Esophagus squamous epithelium (tissue), 5 donors: ENCODE results near the gene PTPRM. TPM values are rescaled to one million over a fixed set of nuclear protein-coding genes. Genes with fewer than 3 reads are reported as not detected.

Experiments used
- DNase-seq: peaks from one replicate; lab custom pipeline; 2025; lab: John Stamatoyannopoulos, UW
- H3K27ac ChIP-seq, 4 donors: fragments of 200-600 bp; sonication (generic); one replicate each; pipeline ENCODE4 v1.5.1; 2016 to 2019; ENCODE audit warnings: mild to moderate bottlenecking in 1 of 4
- H3K27me3 ChIP-seq, 4 donors: fragments of 200-600 bp; sonication (generic); 1 replicate in 3 of 4; 2 replicates in 1 of 4; pipeline versions ENCODE4 v1.5.1 to v1.6.0; 2017 to 2021; ENCODE audit warnings: antibody characterized with exemption in 1 of 4
- H3K36me3 ChIP-seq, 3 donors: fragments of 200-600 bp; sonication (generic); one replicate each; pipeline ENCODE4 v1.5.1; 2016 to 2019
- H3K4me1 ChIP-seq, 3 donors: fragments of 200-600 bp; sonication (generic); one replicate each; pipeline ENCODE4 v1.5.1; 2017 to 2019
- H3K4me3 ChIP-seq, 4 donors: fragments of 200-600 bp; sonication (generic); 1 replicate in 3 of 4; 2 replicates in 1 of 4; pipeline ENCODE4 v1.5.1; 2016 to 2019; ENCODE audit warnings: mild to moderate bottlenecking in 2 of 4, moderate library complexity in 1 of 4
- H3K9me3 ChIP-seq, 3 donors: fragments of 200-600 bp; sonication (generic); one replicate each; pipeline ENCODE4 v1.5.1; 2016 to 2019
- POLR2A ChIP-seq, 4 donors: fragments of 450-650 bp; IDR thresholded peaks; one replicate each; pipeline ENCODE4 v1.6.1; 2017; ENCODE audit warnings: antibody characterized with exemption in 4 of 4, mild to moderate bottlenecking in 4 of 4, moderate library complexity in 3 of 4
- WGBS, 2 donors: methylation state at CpG; one replicate each; pipeline ENCODE4 v1.1.5; 2018; 5-methylcytosine and 5-hydroxymethylcytosine counted together
- intact Hi-C: fragments of 100-400 bp; cut with DNase I; formaldehyde crosslinking; loops from one replicate; pipeline ENCODE4 v1.15.0; 2022
- total RNA-seq, 4 donors: library from RNA; depleted of rRNA; stranded (reverse); fragments of >200 nt; gene quantifications; one replicate each; pipeline ENCODE4 v1.1.0, GENCODE V29; 2016
- TF ChIP-seq, protein P1 (sequence below), 6 experiments: fragments of 450-650 bp in 4 of 6; fragments of 200-600 bp in 2 of 6; sonication (generic) in 2 of 6; IDR thresholded peaks; one replicate each; pipeline ENCODE4 v1.5.1; 2016 to 2019; ENCODE audit warnings: antibody characterized with exemption in 6 of 6, mild to moderate bottlenecking in 4 of 6, moderate library complexity in 4 of 6
- donor health status: DM: yes; HTN: yes; CAD: no.

PTPRM gene
- total RNA-seq, 4 donors from 2014 or later = 6.5 to 38.7 (median 11.1) TPM

- 87 to 92% methylated on average over 5 to 7 of the region's 7 CpGs for WGBS, 2 donors
Measured at GRCh38 chr18:8396254-8396653, 829.1 kb downstream of the PTPRM start.

GRCh38 chr18:8397034-8397433 lies 829.9 kb downstream of the PTPRM start:
- no peaks in the 10 kb centered on the region for H3K4me1 ChIP-seq
- H3K4me3 ChIP-seq = no peak overlapping the region
- H3K27ac ChIP-seq = no peak overlapping the region
- no peaks in the 10 kb centered on the region for H3K27me3 ChIP-seq
- no peak for DNase-seq
- intact Hi-C loops = no loop called here
- H3K9me3 ChIP-seq = no peaks in the 10 kb centered on the region
- WGBS, 2 donors = 33 to 66% methylated on average over 7 of the region's 12 CpGs
- H3K36me3 ChIP-seq = peaks cover 0 to 71% (median 3%) of the 10 kb centered on the region in 3 donors
- TF ChIP-seq, protein P1, sequence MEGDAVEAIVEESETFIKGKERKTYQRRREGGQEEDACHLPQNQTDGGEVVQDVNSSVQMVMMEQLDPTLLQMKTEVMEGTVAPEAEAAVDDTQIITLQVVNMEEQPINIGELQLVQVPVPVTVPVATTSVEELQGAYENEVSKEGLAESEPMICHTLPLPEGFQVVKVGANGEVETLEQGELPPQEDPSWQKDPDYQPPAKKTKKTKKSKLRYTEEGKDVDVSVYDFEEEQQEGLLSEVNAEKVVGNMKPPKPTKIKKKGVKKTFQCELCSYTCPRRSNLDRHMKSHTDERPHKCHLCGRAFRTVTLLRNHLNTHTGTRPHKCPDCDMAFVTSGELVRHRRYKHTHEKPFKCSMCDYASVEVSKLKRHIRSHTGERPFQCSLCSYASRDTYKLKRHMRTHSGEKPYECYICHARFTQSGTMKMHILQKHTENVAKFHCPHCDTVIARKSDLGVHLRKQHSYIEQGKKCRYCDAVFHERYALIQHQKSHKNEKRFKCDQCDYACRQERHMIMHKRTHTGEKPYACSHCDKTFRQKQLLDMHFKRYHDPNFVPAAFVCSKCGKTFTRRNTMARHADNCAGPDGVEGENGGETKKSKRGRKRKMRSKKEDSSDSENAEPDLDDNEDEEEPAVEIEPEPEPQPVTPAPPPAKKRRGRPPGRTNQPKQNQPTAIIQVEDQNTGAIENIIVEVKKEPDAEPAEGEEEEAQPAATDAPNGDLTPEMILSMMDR (IDR thresholded peaks at IDR 0.05) = no peak
- no peak for TF ChIP-seq POLR2A (IDR thresholded peaks at IDR 0.05)

More at GRCh38 chr18:8396254-8396653, 829.1 kb downstream of the PTPRM start:
- Histone ChIP-seq H3K27me3 (no peaks in the 10 kb centered on the region), H3K4me1 (no peaks in the 10 kb centered on the region), H3K27ac (no peak overlapping the region), H3K36me3 (peaks cover 0 to 65% (median 3%) of the 10 kb centered on the region in 3 donors), H3K9me3 (no peaks in the 10 kb centered on the region), H3K4me3 (no peak overlapping the region)
- TF ChIP-seq, protein P1 (IDR thresholded peaks at IDR 0.05) = no peak
- TF ChIP-seq POLR2A (IDR thresholded peaks at IDR 0.05) = no peak
- intact Hi-C loops = no loop called here
- DNase-seq = no peak

DNA sequence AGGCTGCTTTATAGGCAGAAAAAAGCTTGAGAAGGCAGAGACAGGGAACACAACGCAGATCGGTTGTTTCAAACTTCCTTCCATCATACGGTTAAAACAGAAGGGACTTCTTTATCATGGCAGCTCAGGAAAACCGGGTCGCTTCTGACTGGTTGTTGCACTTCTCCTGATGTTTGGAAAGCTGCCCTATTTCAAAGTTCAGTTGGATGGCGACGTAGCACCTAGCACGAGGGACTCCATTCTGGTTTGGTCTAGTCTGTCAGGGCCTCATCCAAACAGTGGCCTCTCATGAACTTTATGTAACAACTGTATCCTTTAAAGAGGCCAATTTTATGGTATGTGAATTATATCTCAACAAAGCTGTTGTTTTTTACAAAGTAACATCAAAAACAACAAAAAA lies 832.0 kb downstream of the PTPRM start:
- H3K9me3 ChIP-seq = no peaks in the 10 kb centered on the region
- intact Hi-C loops = no loop called here
- no peak overlapping the region for H3K27ac ChIP-seq
- H3K27me3 ChIP-seq = no peaks in the 10 kb centered on the region
- H3K4me3 ChIP-seq = no peak overlapping the region
- 82 to 83% methylated on average over 6 to 8 of the region's 8 CpGs for WGBS, 2 donors
- no peaks in the 10 kb centered on the region for H3K4me1 ChIP-seq
- TF ChIP-seq, protein P1 (IDR thresholded peaks at IDR 0.05) = no peak
- TF ChIP-seq POLR2A (IDR thresholded peaks at IDR 0.05) = no peak
- no peak for DNase-seq
- peaks cover 0 to 66% (median 3%) of the 10 kb centered on the region in 3 donors for H3K36me3 ChIP-seq

- Histone ChIP-seq H3K27ac (no peak overlapping the region), H3K27me3 (no peaks in the 10 kb centered on the region), H3K4me3 (no peak overlapping the region), H3K36me3 (peaks cover 0 to 55% (median 0%) of the 10 kb centered on the region in 3 donors), H3K9me3 (no peaks in the 10 kb centered on the region), H3K4me1 (no peaks in the 10 kb centered on the region)
- no peak for TF ChIP-seq POLR2A (IDR thresholded peaks at IDR 0.05)
- TF ChIP-seq, protein P1 (IDR thresholded peaks at IDR 0.05) = no peak
- DNase-seq = no peak
- intact Hi-C loops = no loop called here
- 87 to 96% methylated on average over 6 to 8 of the region's 17 CpGs for WGBS, 2 donors
Measured at GRCh38 chr18:8400193-8400752, 833.2 kb downstream of the PTPRM start.

GRCh38 chr18:8400825-8401224 lies 833.7 kb downstream of the PTPRM start:
- no peaks in the 10 kb centered on the region for H3K27me3 ChIP-seq
- no peaks in the 10 kb centered on the region for H3K4me1 ChIP-seq
- WGBS, 2 donors = 20% methylated on average over 1 of the region's 2 CpGs; no CpG with 5 or more reads in 1 of the 2 donors
- H3K36me3 ChIP-seq = peaks cover 0 to 50% (median 0%) of the 10 kb centered on the region in 3 donors
- no peak for DNase-seq
- TF ChIP-seq POLR2A (IDR thresholded peaks at IDR 0.05) = no peak
- TF ChIP-seq, protein P1 (IDR thresholded peaks at IDR 0.05) = no peak
- no peak overlapping the region for H3K4me3 ChIP-seq
- intact Hi-C loops = no loop called here
- no peaks in the 10 kb centered on the region for H3K9me3 ChIP-seq
- H3K27ac ChIP-seq = no peak overlapping the region
